DOHH2 (cell line): ENCODE results near the gene TIMM17A.

ENCODE experiments used
- EZH2phosphoT487 ChIP-seq: fragments of 200-600 bp; sonication (generic); IDR thresholded peaks from 2 replicates; pipeline ENCODE4 v1.6.1; 2017; ENCODE audit warnings: borderline replicate concordance, mild to moderate bottlenecking, antibody characterized with exemption, low read length, moderate library complexity, mixed read lengths
- TF ChIP-seq, protein P1 (sequence below): fragments of 200-600 bp; sonication (generic); IDR thresholded peaks from one replicate; pipeline ENCODE4 v1.5.1; 2014; ENCODE audit warnings: antibody characterized with exemption, mild to moderate bottlenecking, low read depth, low read length; ENCODE audit not compliant: poor library complexity, severe bottlenecking

DNA sequence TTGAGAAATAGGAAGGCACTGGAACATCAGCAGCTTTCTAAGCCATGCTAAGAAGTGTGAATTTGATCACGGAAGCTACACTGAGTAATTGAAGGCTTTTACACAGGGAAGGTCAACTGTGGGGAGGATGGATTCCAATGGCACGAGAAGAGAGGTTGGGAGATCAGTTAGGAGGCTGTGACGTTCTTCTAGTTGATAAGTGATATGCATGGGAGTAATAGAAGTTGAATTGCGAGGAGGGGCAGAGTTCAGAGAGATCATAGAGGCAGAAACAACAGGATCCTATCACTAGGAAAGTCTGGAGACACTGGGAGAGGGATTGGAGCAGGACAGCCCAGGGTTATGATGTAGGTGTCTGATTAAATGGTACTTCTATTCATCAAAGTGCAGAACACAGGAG lies 25.2 kb upstream of the TIMM17A start:
- TF ChIP-seq, protein P1, sequence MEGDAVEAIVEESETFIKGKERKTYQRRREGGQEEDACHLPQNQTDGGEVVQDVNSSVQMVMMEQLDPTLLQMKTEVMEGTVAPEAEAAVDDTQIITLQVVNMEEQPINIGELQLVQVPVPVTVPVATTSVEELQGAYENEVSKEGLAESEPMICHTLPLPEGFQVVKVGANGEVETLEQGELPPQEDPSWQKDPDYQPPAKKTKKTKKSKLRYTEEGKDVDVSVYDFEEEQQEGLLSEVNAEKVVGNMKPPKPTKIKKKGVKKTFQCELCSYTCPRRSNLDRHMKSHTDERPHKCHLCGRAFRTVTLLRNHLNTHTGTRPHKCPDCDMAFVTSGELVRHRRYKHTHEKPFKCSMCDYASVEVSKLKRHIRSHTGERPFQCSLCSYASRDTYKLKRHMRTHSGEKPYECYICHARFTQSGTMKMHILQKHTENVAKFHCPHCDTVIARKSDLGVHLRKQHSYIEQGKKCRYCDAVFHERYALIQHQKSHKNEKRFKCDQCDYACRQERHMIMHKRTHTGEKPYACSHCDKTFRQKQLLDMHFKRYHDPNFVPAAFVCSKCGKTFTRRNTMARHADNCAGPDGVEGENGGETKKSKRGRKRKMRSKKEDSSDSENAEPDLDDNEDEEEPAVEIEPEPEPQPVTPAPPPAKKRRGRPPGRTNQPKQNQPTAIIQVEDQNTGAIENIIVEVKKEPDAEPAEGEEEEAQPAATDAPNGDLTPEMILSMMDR = no peak
- no peak for TF ChIP-seq EZH2phosphoT487
